DMS79 (cell line): ENCODE measurements around the gene TMEM106C.

Experiments
- DNase-seq: peaks from one replicate; lab custom pipeline; 2025; lab: John Stamatoyannopoulos, UW

TMEM106C gene

GRCh38 chr12:47995981-47996401 lies 32.6 kb downstream of the TMEM106C start:
- DNase-seq, result no peak

DNA sequence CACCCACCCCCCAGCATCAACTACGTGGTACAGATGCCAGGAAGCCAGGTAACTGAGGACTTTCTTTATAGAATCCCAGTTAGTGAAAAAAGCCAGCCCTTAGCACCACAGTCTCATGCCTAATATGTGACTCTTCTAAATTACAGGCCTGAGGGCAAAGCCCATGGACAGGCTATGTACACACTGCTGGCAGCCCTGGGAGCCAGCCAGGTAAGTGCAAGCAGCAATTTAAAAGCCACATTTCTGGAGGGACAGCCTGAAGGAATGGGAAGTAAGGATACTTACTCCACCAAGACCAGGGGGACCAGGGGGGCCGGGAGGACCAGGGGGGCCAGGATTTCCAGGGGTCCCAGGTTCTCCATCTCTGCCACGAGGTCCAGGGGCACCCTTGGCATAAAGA lies 33.9 kb downstream of the TMEM106C start:
- DNase-seq, result no peak

DNA sequence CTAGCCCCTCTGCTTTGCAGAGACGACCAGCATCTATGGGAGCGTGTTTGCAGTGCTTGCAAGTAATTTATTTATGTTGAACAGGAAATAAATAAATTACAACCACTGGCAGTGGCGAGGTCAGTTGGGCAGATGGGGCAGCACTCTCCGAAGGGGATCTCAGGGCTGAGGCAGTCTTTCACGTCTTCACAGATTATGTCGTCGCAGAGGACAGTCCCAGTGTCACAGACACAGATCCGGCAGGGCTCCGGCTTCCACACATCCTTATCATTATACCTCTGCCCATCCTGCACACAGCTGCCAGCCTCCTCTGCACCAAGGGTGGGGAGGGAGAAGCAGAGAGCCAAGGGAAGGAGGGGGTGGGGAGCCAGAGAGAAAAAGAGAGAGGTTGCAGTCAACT lies 36.4 kb downstream of the TMEM106C start:
- DNase-seq, result no peak

GRCh38 chr12:48000878-48001504 lies 37.6 kb downstream of the TMEM106C start:
- peak; percentile 32 for DNase-seq

GRCh38 chr12:48001505-48002413 lies 38.4 kb downstream of the TMEM106C start:
- peak; percentile 36 for DNase-seq

- peak; percentile 17 for DNase-seq
These were observed 39.0 kb downstream of the TMEM106C start for GRCh38 chr12:48002414-48002730.

GRCh38 chr12:48002773-48003218 lies 39.4 kb downstream of the TMEM106C start:
- DNase-seq, result no peak

GRCh38 chr12:48003226-48004052 lies 40.0 kb downstream of the TMEM106C start:
- DNase-seq, result peak; percentile 1

DNA sequence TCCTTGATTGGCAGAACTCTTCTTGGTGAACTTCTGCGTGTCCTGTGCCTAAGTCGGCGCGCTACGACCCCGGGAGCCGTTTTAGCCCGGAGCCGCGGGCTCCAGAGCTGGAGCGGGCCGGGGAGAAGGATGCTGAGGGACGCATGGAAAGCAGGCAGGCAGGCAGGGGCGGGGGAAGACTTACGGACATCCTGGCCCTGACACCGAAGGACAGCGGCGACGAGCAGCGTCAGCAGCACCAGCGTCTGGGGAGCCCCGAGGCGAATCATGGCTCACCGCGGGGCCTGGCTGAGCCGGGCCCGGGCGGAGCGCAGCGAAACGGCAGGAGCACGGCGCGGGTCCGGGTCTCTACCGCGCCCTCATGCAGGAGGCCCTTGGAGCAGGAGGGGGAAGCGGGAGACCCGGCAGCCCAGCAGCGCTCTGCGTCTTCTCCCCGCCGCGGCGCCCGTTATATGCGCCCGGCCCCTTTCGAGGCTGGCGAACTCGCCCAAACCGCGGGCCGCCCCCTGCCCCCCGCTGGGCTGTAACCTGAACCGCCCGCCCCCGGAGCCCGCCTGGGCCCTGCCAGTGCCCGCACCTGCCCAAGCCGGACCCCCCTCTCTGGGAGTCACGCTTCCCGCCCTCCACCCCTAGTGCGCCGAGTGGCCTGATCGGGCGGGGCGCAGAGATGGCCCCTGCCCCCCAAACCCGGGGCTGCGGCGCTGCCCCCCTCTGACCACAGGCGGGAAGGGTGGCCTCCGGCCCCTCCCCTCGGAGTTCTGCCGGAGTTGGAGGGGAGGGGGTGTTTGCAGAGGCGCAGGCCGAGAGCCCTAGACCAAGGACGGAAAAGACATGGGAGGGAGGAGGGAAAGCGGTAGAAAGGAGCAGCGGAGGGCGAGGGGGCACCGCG lies 40.9 kb downstream of the TMEM106C start, which contains the start of gene COL2A1:
Gene COL2A1 (minus strand): TSS at position 424 of the 889 bp plus-strand sequence. CDS start 155 bp downstream, at position 269.
- DNase-seq, result peak; percentile 69

DNA sequence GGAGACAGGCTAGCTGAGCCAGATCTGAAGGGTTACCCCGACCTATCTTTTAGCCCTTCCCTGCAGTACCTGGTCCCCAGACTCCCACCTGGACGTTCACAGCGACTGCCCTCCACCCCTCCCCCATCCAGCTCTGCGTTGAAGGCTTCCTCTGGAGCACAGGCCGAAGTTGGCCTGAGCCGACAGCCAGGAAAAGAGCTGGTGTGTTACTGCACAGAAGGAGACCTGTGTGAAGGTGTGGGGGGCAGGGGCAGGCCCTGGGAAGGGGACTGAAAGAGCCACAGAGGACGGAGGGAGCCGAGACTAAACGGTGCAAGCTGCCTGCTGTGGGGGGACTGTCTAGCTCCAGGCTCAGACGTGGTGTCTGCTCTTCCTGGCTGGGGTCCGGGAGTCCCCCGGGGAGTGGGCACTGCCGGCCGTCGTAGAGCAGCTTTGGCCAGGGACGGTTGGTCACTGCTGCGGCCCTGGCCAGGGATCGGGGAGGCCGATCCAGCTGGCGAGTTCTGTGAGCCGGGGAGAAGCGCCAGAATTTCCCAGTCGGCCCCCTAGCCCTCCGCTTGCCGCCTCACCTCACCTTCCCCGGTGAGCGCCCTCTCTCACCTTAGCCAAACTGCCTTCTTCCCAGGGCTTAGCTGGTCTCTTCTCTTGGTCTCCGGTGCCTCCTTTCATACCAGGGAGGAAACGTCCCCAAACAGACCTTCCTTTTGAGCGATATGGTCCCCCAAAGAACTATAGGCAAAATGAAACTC lies 41.8 kb downstream of the TMEM106C start:
- DNase-seq, result no peak

- DNase-seq, result no peak
These were observed 42.3 kb downstream of the TMEM106C start for GRCh38 chr12:48005750-48006021.

- DNase-seq, result no peak
These were observed 43.8 kb downstream of the TMEM106C start for GRCh38 chr12:48007206-48007605.

GRCh38 chr12:48008349-48008748 lies 45.0 kb downstream of the TMEM106C start:
- DNase-seq, result no peak

GRCh38 chr12:48008950-48009349 lies 45.6 kb downstream of the TMEM106C start:
- no peak for DNase-seq

- no peak for DNase-seq
These were observed 46.1 kb downstream of the TMEM106C start for GRCh38 chr12:48009471-48009870.

GRCh38 chr12:48010366-48010970 lies 47.1 kb downstream of the TMEM106C start:
- no peak for DNase-seq

GRCh38 chr12:48012070-48012469 lies 48.7 kb downstream of the TMEM106C start:
- DNase-seq, result no peak

- no peak for DNase-seq
These were observed 49.9 kb downstream of the TMEM106C start for GRCh38 chr12:48013287-48013686.

GRCh38 chr12:48015129-48015528 lies 51.7 kb downstream of the TMEM106C start:
- DNase-seq, result no peak

- DNase-seq, result no peak
These were observed 52.6 kb downstream of the TMEM106C start for GRCh38 chr12:48015954-48016353.
